Fibroblast of gingiva (primary cell): ENCODE data around the gene SPIRE1.

ENCODE experiments used
- DNase-seq: peaks from one replicate; pipeline ENCODE4 v3.0.0-alpha.2; 2011; ENCODE audit warnings: low read depth

Gene SPIRE1

DNA sequence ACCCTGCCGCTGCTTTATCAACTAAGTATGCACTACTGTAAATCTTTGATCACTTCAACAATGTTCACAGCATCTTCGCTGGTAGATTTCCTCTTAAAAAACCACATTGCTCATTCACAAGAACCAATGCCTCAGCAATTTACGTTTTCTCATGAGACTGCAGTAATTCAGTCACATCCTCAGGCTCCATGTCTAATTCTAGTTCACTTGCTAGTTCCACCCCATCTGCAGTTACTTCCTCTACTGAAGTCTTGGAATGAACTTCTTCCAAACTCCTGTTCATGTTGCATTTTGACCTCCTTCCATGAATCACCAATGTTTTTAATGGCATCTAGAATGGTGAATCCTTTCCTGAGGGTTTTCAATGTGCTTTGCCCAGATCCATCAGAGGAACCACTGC, 214.4 kb downstream of the SPIRE1 start:
- no peak for DNase-seq

DNA sequence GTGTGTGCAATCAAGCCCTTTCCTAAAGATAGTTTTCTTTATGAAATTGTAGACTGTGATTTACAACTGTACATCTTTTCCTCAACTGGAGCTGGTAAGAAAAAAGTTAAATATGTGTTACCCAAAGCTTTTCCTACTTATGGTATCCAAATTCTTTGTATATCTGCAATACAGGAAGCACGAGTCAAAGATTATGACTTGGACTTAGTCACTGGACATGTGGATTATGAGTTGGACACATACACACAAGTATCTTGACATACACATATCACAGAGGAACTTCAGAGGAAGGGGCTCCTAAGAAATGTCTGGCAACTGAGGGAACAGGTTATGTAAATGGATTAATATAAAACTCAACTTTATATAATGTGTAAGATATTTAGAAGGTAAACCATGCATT, 215.0 kb downstream of the SPIRE1 start:
- DNase-seq: no peak

DNA sequence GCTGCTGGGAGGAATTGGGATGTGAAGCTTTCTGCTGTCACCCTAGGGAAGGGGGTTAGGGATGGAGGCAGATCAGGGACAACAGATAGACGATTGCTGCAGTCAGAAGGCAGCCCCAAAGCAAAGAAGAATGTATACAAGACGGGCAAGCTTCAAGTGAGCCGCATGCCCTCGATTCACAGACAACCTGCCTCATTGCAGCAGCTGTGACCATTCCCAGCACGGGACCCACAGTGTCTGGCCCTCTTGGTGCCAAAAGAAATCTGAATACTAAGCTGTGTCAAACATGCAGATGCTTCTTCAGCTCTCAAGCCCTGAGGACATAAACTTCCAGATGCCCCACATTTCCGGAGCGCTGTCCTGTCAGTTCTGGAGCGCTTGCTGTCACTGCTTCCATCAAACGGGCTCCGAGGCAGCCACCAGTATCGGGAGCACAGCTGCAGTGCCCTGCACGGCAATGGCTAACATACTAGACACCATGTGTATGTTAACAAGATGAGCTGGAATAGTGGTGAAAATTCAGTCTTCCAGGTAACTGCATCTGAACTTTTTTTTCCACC, 216.4 kb downstream of the SPIRE1 start:
- DNase-seq: no peak

DNA sequence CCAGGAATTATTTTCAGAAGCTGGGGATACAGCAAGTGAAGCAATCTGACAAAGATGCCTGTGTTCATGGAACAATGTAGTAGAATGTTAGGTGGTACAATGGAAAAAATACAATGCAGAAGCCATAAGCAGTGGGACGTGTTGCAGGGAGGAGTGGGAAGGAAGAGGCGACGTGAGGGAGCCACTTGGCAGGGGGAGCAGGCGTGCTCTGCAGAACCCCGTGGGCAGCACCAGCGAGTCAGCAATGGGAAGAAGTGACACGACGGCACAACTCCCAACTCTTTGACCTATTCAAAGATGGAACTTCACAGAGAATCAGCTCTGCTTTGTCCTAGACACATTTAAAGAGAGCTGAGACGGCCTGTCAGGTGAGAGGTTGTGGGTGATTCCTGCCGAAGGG, 219.7 kb downstream of the SPIRE1 start:
- DNase-seq: no peak

DNA sequence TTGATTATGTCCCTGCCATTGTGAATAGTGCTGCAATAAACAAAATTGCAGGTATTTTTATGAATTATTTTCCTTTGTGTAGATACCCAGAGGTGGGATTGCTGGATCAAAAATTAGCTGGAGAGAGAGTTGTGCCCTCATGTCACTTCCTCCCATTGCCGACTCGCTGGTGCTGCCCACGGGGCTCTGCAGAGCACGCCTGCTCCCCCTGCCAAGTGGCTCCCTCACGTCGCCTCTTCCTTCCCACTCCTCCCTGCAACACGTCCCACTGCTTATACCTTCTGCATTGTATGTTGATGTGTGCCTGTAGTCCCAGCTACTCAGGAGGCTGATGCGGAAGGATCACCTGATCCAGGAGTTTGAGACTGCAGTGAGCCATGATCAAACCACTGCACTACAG, 222.0 kb downstream of the SPIRE1 start:
- DNase-seq: no peak

DNA sequence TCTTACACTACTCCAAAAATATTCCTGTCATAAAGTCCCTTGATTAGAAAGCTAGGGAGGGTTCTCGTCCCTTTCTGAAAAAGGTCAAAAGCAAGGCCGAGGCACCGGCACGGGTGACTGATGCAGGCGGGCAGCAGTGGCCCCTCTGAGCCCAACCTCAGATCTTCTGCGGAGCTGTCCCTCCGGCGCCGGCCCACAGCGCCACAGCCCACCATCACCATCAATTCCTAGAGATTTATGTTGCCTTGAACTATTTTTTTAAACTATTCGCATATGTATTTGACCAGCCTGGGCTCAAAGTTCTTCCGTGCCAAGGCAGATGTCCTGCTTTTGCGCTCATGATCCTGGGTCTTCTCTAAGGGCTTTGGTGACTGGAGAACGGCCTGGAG, 223.4 kb downstream of the SPIRE1 start:
- no peak for DNase-seq

DNA sequence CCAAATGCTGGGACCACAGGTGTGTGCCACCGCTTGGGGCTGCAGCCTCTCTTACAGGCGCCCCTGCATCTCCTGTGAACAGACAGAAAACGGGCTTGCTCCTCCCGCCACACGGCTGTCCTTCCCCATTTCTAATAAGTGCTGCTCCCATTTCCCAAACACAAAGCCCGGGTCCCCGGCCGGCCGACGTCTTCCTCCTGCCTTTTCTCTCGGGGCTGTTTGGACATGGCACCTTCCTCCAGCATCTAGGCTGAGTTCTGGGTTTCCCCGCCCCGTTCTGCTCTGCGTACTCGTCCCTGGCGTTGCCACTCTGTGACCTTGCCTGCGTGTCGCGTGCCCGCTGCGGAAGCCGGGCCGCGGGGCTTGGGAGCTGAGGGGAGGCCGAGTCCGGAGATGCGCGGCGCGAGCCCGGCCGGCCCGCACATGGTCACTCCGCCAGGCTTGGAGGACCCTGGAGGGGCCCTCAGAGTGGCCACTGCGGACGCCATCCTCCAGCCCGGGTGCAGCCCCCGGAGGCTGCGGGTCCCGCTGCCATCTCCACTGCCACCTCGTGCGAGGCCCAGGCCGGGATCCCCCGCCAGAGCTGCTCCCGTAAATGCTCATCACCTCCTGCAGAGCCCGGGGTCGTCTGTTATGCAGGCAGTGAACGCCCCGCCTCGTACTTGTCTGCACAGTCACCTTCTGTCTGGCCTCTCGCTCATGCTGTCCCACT, 223.9 kb downstream of the SPIRE1 start:
- no peak for DNase-seq

DNA sequence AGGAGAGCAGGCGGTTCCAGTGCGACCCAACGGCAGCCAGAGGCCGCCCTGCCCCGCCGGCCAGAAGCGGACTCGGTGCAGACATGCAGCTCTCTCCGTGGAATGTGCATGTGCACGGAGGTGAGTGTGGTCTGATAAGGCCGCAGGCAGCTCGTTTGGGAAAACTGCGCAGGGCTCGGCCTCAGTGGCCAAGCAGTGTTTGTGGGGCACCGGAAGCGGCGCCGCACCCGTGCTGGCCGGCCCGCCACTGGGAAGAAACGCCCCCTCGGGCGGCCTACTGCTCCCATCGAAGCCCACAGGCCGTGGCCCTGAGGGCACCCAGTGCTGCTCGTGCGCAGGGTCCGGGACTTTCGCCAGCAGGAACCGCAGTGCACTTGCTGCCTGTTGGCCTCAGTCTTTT, 225.0 kb downstream of the SPIRE1 start:
- no peak for DNase-seq

DNA sequence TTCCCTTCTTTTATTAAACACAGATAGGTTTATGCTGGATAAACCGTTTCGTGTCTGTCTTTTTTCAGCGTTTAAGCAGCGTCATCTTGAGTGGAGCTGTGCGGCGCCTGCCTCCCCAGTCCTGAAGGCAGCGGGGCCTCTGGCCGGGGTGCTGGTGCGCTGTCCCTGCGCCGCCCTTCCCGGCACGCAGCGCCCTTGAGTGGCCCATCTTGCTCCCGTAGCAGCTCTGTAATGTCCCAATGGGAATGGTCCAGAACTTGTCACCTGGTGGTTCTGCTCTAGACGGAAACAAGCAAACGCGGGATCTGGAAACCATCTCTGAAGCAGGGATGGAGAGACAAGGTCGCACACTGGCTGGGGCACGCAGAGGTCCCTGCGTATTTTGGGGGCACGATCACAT, 225.7 kb downstream of the SPIRE1 start:
- no peak for DNase-seq

DNA sequence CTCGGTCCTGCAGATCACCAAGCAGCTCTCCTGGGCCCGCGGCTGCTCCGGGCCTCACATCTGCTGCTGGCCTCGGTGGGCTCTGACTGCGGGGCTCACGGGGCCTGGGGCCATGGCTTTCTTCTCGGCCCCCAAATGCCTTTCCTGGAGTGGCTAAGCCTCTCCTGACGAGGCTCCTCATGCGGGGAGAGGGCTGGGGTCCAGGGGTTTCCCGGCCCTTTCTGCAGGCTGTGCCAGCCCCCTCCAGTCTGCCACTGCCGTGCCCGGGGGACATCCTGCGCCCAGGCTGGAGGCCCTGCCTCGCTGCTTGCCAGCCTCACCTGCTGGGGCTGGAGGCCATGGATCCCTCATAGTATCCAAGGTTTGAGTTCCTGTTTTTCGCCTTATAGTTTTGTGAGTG, 226.3 kb downstream of the SPIRE1 start:
- no peak for DNase-seq

DNA sequence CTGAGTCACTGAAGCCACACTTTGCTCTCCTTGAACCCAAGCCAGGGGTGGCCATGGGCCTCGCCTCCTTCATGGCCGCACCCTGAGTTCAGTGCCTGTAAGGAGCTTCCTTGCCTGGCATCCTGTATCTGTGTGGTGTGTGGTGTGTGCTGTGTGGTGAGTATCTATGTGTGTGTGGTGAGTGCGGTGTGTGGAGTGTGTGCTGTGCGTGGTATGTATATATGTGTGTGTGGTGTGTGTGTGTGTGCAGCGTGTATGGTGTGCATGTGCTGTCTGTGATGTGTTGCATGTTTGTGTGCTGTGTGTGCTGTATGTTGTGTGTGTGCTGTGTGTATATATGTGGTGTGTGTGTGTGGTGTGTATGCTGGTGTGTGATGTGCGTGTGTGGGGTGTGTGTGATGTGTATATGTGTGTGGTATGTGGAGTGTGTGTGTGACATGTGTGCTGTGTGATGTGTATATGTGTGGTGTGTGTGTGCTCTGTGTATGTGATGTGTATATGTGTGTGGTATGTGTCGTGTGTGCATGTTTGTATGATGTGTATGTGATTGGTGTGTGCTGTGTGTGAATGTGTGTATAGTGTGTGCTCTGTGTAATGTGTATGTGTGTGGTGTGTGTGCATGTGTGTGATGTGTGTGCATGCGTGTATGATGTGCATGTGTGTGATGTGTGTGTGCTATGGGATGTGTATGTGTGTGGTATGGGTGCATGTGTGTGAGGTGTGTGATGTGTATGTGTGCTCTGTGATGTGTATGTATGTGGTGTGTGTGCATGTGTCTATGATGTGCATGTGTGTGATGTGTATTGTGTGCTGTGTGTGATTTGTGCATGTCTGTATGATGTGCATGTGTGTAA, 227.5 kb downstream of the SPIRE1 start:
- DNase-seq: no peak

DNA sequence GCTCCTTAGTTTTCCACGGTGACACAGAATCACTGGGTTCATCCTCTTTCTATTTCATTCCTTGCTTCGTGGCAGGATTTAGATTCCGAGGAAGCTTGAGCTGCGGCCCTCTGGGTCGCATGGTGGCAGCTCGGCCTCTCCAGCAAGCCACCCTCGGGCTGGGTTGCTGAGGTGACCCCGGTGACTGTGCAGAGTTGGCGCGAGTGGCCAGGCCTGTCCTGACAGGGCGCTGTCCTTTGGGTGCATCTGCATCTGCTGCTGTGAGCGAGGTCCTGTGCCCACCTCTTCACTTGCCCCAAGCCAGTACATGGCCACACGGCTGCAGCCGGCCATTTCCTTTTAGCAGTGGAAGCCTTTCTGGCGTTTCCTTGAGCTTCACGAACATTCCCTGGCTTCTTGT, 228.4 kb downstream of the SPIRE1 start:
- no peak for DNase-seq

DNA sequence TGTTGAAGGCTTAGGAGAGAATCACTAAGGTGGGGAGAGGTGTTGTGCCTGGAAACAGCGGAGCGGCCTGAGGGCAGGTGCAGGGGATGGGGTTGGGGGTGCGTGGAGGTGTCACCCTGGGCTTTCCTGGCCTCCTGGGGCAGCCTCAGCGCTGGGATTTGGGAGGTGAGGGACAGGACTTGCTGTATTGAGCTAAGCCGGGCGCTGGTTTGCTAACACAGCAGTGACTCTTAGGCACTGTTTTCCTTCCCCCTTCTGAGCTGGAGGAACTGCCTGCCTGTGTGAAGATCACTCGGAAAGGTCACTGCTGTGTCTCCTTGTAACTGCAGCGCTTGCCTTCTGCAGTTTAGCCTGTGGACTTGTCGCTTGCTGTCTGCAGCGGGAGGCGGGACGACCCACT, 229.0 kb downstream of the SPIRE1 start:
- DNase-seq: no peak

DNA sequence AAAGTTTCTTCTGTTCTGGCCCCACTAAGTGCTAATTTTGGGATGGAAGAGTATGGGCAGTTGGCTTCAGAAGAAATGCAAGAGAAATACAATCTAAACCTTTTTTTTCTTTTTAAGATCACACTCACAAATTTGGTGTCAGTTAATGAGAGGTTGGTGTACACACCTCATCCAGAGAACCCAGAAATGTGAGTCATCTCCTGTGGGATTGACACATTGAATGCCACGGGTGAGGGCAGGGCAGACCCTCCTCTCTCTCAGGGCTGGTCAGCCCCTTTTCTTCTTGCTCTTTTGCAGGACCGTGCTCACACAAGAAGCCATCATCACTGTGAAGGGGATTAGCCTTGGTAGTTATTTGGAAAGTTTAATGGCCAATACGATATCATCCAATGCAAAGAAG, 231.0 kb downstream of the SPIRE1 start:
- DNase-seq: no peak

DNA sequence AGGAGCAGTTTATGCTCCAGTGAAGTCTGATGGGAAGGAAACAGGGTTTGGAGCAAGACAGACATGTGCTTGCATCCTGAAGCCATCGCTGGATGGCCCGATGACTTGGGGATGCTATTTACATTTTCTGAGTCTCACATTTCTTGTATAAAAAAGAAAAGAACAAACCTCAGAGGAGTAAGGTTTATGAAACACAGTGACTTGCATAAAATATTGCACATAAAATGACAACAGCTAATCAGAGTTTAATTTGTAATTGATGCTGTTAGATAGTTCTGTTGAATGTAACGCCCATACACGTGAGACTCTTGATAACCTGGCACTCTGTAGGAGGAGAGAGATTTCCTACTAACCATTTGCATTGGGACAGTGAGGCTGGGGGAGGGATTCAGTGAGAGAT, 233.7 kb downstream of the SPIRE1 start:
- no peak for DNase-seq

DNA sequence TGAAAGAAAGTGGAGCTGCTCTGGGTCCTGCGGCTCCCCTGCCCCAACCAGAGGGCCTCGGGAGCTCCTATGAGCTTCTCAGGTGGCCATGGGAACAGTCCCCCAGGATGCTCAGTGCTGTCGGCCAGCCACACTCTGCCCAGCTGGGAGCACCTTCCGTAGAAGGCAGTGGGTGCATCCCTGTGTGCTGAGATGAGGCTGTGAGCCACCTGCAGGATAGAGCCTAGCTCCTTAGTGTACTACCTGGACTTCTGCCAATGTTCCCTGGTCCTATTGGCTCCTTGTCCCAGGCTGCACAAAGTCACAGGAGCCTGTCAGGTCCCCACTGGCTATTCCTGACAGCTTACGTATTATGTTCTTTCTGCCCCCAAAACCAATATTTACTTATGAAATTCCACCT, 234.1 kb downstream of the SPIRE1 start:
- DNase-seq: no peak

DNA sequence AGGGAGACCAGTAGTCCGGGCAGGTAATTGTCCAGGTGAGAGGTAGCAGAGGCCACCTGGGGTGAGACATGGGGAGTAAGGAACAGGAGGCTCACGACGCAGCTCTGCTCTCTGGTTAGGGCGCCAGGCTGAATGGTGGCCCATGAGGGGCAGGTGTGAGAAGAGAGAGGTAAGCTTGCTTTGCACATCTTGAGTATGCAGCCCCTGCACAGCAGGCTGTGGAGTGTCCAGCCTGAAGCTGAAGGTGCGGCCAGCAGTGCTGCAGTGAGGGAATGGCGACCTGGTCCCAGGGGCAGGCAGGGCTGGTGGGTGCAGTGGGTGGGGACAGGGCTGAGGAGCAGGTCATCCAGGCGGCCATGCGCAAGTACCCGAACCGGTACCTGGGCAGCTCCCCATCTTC, 234.5 kb downstream of the SPIRE1 start:
- no peak for DNase-seq

DNA sequence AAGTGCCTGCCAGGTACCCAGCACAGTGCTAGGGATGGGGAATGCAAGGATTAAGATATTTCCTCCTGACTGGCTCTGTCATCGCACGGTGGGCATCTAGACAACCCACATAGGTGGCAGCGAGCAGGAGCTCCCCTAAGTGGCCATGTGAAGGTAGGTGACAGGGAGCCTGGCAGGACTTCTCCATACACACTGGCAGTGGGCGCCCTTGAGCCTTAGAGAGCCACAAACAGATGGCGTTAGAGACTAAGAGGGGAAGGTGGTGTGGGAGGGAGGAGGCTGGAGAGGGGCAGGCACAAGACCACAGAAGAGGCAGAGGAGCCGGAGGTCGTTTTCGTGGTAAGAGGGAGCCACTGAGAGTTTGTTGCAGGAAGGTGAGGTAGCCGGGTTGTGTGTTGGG, 235.0 kb downstream of the SPIRE1 start:
- no peak for DNase-seq

DNA sequence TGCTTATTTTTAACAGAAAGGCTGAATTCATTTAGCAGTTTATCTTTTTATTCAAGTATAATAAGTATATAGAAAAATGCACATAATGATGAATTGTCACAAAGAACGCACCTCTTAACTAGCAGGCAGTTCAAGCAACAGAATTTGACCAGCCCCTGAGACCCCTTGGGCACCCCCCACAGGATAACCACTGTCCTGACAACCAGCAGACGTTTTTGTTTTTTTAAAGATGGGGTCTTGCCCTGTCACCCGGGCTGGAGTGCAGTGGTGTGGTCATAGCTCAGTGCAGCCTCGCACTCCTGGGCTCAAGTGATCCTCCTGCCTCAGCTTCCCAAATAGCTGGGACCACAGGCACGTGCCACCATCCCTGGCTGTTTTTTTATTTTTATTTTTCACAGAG, 236.2 kb downstream of the SPIRE1 start:
- DNase-seq: no peak

DNA sequence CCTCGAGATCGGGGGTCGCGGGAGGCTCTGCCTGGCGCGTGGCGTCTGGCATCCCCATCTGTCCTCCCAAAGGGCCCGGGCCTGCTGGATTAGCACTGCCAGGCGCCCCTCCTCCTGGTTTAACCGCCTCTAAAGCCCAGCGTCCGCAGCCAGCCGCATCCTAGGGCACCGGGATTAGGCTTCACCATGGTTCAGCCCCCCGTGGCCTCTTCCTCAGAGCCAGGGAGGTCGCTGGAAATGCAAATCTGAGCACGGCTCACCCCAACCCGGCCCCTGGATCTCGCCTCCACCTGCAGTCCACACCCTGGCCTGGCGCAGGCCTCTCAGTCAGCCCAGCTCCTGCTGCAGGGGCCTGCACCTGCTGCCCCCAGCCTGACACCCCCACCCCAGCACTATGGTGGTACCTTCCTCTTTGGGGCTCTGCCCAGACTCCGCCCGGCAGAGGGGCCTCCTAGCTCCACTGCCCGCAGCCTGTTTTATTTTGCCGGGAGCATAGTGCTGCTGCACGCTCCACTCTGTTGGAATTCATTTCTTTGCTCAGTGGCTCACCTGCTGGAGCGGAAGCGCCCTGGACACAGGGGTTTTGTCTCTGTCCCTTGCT, 237.0 kb downstream of the SPIRE1 start:
- no peak for DNase-seq

DNA sequence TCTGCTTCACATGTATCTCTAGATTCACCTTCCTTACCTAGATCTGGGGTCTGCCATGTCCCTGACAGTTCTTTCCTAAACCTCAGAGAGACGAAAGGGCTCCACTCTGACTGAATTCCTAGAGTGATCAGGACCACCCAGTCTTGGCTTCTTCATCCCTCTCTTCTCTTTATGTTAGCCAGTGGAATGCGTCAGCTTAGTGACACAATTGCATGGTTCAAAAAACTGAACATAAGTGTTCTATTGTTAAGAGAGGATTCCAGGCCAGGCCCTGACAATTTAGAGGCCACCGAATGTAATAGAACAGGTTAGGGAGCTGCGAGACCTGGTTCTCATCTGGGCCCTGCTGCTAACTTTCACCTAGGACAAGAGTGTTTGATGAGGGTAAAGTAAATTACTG, 240.2 kb downstream of the SPIRE1 start:
- no peak for DNase-seq

DNA sequence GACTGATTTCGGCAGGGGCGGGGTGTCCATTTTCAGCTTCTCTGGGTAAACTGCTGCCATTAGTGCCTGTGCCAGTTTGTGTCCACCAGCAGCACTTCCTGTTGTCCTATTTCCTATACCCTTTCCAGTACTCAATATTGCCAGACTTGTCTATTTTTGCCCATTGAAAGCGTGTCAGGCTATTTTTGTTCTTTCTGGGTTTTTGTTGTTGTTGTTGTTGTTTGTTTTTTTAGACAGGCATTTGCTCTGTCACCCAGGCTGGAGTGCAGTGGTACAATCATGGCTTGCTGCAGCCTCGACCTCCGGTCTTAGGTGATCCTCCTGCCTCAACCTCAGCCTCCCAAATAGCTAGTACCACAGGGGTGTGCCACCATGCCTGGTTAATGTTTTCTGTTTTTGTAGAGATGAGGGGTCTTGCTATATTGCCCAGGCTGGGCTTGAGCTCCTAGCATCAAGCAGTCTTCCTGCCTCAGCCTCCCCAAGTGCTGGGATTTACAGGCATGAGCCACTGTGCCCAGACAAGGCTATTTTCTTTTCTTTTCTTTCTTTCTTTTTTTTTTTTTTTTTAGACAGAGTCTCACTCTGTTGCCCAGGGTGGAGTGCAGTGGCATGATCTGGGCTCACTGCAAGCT, 241.7 kb downstream of the SPIRE1 start:
- DNase-seq: no peak

DNA sequence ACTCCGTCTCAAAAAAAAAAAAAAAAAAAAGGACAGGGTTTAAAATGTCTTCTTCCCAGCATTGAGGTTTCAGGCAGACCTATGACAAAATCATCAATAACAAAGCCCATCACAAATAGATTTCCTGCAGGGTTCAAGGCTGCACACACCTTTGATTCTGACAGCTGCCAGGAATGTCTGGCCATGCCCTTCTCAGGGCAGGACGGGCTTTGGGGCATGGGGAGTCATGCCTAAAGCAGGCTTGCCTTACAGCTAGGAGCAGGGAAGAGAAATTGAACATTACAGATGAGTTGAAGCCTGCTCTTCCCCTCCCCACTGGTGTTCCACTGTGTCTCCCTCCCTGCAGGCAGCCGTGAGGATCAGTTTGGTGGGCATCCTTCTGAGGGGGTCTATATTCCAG, 246.5 kb downstream of the SPIRE1 start:
- DNase-seq: no peak
